ENCODE data around the gene PPM1H. TPM values are rescaled to one million over a fixed set of nuclear protein-coding genes. Genes with fewer than 3 reads are reported as not detected.

The PPM1H gene
- total and polyA plus RNA-seq, 4 donors = 2.3 to 7.2 (median 4.1) TPM

GRCh38 chr12:62716037-62716436, 218.9 kb downstream of the PPM1H start:
- DNase-seq (ENCODE audit: low spot score) = no peak
- H3K4me1 ChIP-seq (ENCODE audit: control insufficient read depth in 4 of 4, insufficient read depth in 4 of 4, low read length in 3 of 4) = no peaks in the 10 kb centered on the region
- H3K4me3 ChIP-seq (ENCODE audit: low read depth in 1 of 3, low read length in 3 of 3) = no peak overlapping the region
- WGBS = 97% methylated on average over 3 of the region's 3 CpGs
- H3K27ac ChIP-seq (ENCODE audit: low read depth in 1 of 2, low read length in 2 of 2) = no peak overlapping the region
- no peaks in the 10 kb centered on the region for H3K36me3 ChIP-seq (ENCODE audit: control insufficient read depth in 4 of 4, insufficient read depth in 3 of 4, low read depth in 1 of 4, low read length in 3 of 4)
- no peak for TF ChIP-seq JUND (IDR thresholded peaks at IDR 0.05)
- TF ChIP-seq FOXA2 (IDR thresholded peaks at IDR 0.05) = no peak
- TF ChIP-seq ZBTB33 (IDR thresholded peaks at IDR 0.05) = no peak
- no peak for TF ChIP-seq RXRA (IDR thresholded peaks at IDR 0.05)
- no peak for TF ChIP-seq HNF4A (conservative IDR thresholded peaks at IDR 0.05)
- TF ChIP-seq, protein P1, sequence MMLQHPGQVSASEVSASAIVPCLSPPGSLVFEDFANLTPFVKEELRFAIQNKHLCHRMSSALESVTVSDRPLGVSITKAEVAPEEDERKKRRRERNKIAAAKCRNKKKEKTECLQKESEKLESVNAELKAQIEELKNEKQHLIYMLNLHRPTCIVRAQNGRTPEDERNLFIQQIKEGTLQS (IDR thresholded peaks at IDR 0.05) = no peak
- no peaks in the 10 kb centered on the region for H3K27me3 ChIP-seq (ENCODE audit: control insufficient read depth in 4 of 4, insufficient read depth in 4 of 4, low read length in 3 of 4)
- no peak overlapping the region for H3K9ac ChIP-seq (ENCODE audit: low read depth in 1 of 2, low read length in 2 of 2)
- no peaks in the 10 kb centered on the region for H3K9me3 ChIP-seq (ENCODE audit: control insufficient read depth in 4 of 4, low read length in 3 of 4)

- Histone ChIP-seq H3K4me1 (ENCODE audit: control insufficient read depth in 4 of 4, insufficient read depth in 4 of 4, low read length in 3 of 4) (no peaks in the 10 kb centered on the region), H3K4me3 (ENCODE audit: low read depth in 1 of 3, low read length in 3 of 3) (no peak overlapping the region), H3K9me3 (ENCODE audit: control insufficient read depth in 4 of 4, low read length in 3 of 4) (no peaks in the 10 kb centered on the region), H3K27me3 (ENCODE audit: control insufficient read depth in 4 of 4, insufficient read depth in 4 of 4, low read length in 3 of 4) (no peaks in the 10 kb centered on the region), H3K9ac (ENCODE audit: low read depth in 1 of 2, low read length in 2 of 2) (no peak overlapping the region), H3K36me3 (ENCODE audit: control insufficient read depth in 4 of 4, insufficient read depth in 3 of 4, low read depth in 1 of 4, low read length in 3 of 4) (no peaks in the 10 kb centered on the region), H3K27ac (ENCODE audit: low read depth in 1 of 2, low read length in 2 of 2) (no peak overlapping the region)
- DNase-seq (ENCODE audit: low spot score) = no peak
- 86% methylated on average over 14 of the region's 14 CpGs for WGBS
- TF ChIP-seq GABPA (IDR thresholded peaks at IDR 0.05 in 1 of 2, conservative IDR thresholded peaks at IDR 0.05 in 1 of 2) (no peak), HNF4G (IDR thresholded peaks at IDR 0.05) (no peak), NR2F2 (IDR thresholded peaks at IDR 0.05) (no peak), MAX (IDR thresholded peaks at IDR 0.05) (no peak), SP1 (IDR thresholded peaks at IDR 0.05) (no peak), RXRA (IDR thresholded peaks at IDR 0.05) (no peak)
- TF ChIP-seq, protein P2, sequence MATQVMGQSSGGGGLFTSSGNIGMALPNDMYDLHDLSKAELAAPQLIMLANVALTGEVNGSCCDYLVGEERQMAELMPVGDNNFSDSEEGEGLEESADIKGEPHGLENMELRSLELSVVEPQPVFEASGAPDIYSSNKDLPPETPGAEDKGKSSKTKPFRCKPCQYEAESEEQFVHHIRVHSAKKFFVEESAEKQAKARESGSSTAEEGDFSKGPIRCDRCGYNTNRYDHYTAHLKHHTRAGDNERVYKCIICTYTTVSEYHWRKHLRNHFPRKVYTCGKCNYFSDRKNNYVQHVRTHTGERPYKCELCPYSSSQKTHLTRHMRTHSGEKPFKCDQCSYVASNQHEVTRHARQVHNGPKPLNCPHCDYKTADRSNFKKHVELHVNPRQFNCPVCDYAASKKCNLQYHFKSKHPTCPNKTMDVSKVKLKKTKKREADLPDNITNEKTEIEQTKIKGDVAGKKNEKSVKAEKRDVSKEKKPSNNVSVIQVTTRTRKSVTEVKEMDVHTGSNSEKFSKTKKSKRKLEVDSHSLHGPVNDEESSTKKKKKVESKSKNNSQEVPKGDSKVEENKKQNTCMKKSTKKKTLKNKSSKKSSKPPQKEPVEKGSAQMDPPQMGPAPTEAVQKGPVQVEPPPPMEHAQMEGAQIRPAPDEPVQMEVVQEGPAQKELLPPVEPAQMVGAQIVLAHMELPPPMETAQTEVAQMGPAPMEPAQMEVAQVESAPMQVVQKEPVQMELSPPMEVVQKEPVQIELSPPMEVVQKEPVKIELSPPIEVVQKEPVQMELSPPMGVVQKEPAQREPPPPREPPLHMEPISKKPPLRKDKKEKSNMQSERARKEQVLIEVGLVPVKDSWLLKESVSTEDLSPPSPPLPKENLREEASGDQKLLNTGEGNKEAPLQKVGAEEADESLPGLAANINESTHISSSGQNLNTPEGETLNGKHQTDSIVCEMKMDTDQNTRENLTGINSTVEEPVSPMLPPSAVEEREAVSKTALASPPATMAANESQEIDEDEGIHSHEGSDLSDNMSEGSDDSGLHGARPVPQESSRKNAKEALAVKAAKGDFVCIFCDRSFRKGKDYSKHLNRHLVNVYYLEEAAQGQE (IDR thresholded peaks at IDR 0.05) = no peak
Observed at GRCh38 chr12:62714774-62715721, 219.9 kb downstream of the PPM1H start.

Data from liver (tissue), 9 donors.